Cardiac fibroblast (primary cell): Measurements from ENCODE around the gene DMRTA1.
A peak's percentile ranks its signal among the peaks of the same experiment; 100 is the strongest.

ENCODE experiments used
- DNase-seq, 2 donors: peaks; one replicate each; pipeline versions ENCODE4 v3.0.0 to v3.0.0-alpha.2; 2010; ENCODE audit warnings: low read depth in 2 of 2
- H3K4me3 ChIP-seq, 2 donors: replicated peaks in 1 of 2; 1 replicate in 1 of 2; 2 replicates in 1 of 2; pipeline ENCODE4 v1.5.1; 2011; ENCODE audit warnings: low read depth in 2 of 2, low read length in 2 of 2, mild to moderate bottlenecking in 2 of 2, moderate library complexity in 1 of 2
- TF ChIP-seq, protein P1 (sequence below): IDR thresholded peaks from one replicate; pipeline ENCODE4 v1.5.1; 2011; ENCODE audit warnings: low read depth, mild to moderate bottlenecking, low read length, inconsistent platforms

DMRTA1 gene, protein sequence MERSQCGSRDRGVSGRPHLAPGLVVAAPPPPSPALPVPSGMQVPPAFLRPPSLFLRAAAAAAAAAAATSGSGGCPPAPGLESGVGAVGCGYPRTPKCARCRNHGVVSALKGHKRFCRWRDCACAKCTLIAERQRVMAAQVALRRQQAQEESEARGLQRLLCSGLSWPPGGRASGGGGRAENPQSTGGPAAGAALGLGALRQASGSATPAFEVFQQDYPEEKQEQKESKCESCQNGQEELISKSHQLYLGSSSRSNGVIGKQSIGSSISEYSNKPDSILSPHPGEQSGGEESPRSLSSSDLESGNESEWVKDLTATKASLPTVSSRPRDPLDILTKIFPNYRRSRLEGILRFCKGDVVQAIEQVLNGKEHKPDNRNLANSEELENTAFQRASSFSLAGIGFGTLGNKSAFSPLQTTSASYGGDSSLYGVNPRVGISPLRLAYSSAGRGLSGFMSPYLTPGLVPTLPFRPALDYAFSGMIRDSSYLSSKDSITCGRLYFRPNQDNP

DNA sequence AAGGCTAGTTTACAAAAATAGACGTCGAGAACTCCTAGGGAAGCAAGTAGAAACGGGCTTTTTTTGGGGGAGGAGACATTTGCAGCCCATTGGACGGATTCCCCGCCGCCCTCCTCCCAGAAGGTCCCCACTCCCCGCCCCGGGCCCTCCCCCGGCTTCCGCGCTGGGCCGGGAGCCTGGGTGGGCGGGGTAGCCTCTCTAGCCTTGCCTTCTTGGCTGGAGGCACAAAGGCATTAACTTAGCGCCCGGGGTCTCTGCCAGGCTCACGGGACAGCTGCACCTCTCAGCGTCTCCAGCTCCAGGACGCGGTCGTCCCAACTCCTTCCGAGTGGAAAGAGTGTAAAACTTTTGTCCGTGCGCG is at the start of gene DMRTA1:
DMRTA1 (plus strand) TSS at position 236 of the 361 bp plus-strand sequence. CDS start 242 bp downstream, outside the sequence.
- peak within 1 kb of the TSS; percentile 53 to 56 for H3K4me3 ChIP-seq
- peak; percentile 46 to 61 for DNase-seq
- TF ChIP-seq, protein P1, sequence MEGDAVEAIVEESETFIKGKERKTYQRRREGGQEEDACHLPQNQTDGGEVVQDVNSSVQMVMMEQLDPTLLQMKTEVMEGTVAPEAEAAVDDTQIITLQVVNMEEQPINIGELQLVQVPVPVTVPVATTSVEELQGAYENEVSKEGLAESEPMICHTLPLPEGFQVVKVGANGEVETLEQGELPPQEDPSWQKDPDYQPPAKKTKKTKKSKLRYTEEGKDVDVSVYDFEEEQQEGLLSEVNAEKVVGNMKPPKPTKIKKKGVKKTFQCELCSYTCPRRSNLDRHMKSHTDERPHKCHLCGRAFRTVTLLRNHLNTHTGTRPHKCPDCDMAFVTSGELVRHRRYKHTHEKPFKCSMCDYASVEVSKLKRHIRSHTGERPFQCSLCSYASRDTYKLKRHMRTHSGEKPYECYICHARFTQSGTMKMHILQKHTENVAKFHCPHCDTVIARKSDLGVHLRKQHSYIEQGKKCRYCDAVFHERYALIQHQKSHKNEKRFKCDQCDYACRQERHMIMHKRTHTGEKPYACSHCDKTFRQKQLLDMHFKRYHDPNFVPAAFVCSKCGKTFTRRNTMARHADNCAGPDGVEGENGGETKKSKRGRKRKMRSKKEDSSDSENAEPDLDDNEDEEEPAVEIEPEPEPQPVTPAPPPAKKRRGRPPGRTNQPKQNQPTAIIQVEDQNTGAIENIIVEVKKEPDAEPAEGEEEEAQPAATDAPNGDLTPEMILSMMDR, result no peak

DNA sequence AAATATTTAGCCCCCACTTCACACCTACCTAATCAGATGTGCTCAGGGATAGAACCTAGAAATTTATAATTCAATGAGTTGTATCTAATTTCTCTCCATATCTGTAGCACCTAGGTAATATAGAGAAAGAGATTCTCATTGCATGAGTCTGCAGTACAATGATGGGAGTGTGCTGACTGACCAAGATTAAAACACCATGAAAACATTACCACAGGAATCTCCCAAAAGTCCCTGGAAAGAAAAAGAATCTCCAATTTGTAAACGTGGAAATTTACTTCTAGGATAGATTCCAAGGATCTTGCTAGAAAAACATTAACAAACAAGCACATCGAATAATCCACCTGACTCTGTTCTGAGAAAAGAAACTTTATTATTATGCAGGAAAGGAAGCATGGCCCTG is 45.0 kb upstream of the DMRTA1 start:
- DNase-seq, result no peak
- TF ChIP-seq, protein P1, result no peak
- no peak overlapping the region for H3K4me3 ChIP-seq

DNA sequence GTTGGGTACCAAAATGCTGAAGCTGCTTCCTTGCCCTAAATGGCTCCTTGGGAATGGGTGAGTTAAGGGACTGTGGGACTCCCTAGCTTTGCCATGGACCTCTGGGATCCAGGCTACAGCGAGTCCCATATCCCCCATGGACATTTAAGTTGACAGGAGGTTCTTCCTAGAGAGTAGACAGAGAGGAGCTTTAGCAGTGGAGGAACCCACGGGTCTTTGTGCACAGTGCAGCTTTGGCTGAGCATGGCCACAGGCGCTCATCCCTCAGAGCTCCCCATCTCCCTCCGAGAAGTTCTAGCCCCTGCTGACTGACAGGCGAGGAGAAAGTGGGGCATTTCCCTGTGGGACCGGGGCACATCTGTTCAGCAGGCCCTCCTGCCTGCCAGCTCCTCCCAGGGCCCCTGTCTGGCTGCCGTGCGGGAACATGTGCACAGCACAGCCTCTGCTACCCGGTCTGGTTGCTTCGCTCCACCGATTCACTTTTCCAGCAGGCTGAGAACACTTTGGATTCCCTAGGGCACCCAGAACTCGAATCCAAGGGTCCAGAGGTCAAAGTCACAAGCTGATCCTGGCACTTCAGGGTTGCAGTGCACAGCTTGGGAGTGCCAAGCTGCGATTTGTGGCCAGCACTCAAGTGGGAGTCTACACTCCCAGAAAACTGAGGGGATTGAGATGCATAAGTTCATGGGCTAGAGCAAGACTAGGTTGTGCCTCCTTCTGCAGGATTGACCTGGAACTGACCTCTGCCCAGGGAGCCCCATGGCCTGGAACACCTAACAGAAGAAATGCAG is 40.6 kb upstream of the DMRTA1 start:
- DNase-seq, result no peak
- TF ChIP-seq, protein P1, result no peak
- no peak overlapping the region for H3K4me3 ChIP-seq

DNA sequence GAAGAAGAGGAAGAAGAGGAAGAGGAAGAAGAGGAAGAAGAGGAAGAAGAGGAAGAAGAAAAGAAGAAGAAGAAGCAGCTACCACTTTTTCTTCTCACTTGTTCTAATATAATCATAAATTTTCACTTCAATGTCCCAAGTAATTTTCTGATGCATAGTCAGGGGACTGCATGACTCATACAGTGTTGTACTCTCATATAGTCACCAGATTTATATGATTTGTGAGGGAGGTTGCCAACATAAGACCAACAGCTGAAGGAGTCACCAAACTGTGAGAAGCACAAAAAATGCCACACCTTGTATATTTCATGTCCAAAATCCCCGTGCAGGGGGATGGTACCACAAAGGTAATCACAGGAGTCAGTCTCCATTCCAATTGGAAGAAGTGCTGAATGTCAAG is 32.7 kb upstream of the DMRTA1 start:
- peak in 1 of 2 donors; percentile 39 for DNase-seq
- TF ChIP-seq, protein P1, result no peak
- H3K4me3 ChIP-seq, result no peak overlapping the region

DNA sequence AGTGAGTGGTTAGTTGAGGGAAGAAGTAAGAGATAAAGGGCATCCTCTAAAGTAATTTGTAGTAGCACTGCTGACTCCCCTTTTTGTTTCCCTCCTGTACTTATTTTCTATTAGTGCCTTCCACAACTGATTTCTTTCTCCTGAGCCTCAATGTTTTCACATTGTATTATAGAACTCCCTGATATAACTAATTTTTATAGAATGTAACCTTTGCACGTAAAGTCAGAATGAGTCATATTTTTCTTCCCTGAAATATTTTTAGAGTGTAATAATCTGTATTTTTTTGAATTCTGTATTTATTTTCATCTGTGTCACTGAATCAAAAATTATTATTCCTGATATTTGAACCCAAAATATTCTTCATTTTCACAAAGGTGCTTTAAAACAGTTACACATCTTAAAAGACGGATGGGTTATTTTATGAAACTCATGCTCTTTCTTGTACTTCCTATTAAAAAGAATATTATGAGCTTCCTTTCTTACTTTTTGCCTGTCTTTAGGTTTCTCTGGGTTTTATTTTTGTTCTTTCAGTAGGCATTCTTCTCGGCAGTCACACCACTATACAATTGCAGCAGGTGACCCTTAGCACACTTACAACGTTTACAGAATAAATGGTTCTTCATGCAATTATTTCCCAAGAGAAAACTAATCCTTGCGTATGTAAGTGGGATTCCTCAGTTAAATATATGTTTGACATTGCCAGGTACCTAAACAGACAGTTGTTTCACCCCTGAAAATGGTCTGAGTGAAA is 30.5 kb upstream of the DMRTA1 start:
- no peak overlapping the region for H3K4me3 ChIP-seq
- TF ChIP-seq, protein P1, result no peak

DNA sequence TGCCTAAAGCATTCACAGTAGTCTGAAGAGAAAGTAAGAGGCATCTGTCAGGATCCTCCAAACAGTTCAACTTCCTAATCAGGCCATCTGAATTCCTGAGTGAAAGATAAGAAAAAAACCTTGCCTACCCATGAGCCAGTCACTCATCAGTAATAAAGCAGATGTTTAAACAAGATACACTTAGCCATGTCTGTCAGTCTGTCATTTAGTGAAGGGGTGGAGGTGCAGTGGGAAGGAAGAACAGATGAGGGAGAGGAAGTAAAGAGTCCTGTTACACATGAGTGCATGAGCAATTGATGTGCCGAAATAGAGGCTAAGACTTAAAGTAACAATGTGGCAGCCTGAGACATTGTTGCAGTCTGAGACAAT is 29.9 kb upstream of the DMRTA1 start:
- H3K4me3 ChIP-seq, result no peak overlapping the region
- DNase-seq, result peak in 1 of 2 donors; percentile 47
- TF ChIP-seq, protein P1, result no peak

More for the DNA sequence above, 30.5 kb upstream of the DMRTA1 start:
- DNase-seq, result peak in 1 of 2 donors; percentile 9
